ENCODE measurements around the gene PIH1D1.

PIH1D1 gene

DNA sequence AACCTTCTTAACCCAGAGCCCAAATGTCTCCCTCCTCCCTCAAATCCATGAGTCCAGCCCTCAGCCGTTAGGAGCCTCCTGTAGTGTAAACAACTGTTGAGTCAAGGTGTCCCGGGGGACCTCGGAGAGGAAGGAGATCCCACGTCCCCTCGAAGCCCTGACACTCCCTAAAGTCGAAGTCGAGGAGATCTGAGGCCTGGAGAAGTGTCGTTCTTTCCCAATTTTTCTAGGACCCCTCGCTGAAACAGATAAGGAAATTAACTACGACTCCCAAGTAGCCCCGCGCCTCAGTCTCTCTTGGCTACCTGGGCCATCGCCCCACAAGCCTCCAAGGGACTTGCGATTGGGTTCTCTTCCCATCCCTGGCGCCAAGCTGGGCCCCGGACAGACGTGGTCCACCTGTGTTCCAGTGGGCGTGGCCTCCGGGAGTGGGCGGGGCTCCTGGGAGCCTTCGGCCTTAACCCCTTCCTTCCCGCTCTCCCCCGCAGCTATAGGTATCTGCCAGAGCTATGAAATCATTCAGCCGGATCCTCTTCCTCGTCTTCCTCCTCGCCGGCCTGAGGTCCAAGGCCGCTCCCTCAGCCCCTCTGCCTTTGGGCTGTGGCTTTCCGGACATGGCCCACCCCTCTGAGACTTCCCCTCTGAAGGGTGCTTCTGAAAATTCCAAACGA lies 25.6 kb downstream of the PIH1D1 start (continued):
- TF ChIP-seq, protein P1, sequence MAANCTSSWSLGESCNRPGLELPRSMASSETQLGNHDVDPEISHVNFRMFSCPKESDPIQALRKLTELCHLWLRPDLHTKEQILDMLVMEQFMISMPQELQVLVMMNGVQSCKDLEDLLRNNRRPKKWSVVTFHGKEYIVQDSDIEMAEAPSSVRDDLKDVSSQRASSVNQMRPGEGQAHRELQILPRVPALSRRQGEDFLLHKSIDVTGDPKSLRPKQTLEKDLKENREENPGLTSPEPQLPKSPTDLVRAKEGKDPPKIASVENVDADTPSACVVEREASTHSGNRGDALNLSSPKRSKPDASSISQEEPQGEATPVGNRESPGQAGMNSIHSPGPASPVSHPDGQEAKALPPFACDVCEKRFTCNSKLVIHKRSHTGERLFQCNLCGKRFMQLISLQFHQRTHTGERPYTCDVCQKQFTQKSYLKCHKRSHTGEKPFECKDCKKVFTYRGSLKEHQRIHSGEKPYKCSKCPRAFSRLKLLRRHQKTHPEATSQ (tag by site-specific recombination; IDR thresholded peaks at IDR 0.05) = no peak
- TF ChIP-seq ZNF560 (tag by site-specific recombination; IDR thresholded peaks at IDR 0.05; ENCODE audit: borderline replicate concordance) (no peak), ZNF341 (tag by site-specific recombination; IDR thresholded peaks at IDR 0.05; ENCODE audit: low read depth) (no peak), ZNF514 (tag by site-specific recombination; IDR thresholded peaks at IDR 0.05) (no peak), ZNF629 (tag by site-specific recombination; IDR thresholded peaks at IDR 0.05) (no peak), ZNF157 (tag by site-specific recombination; IDR thresholded peaks at IDR 0.05) (no peak), YY2 (tag by site-specific recombination; IDR thresholded peaks at IDR 0.05) (no peak), ZBTB7A (tag by site-specific recombination; IDR thresholded peaks at IDR 0.05; ENCODE audit: low read depth) (no peak), ZBTB20 (tag by site-specific recombination; IDR thresholded peaks at IDR 0.05) (peak; percentile 39; the same call in 1 of the 2 replicates), SETDB1 (IDR thresholded peaks at IDR 0.05; ENCODE audit: insufficient read length, low read length) (no peak), ZNF549 (tag by site-specific recombination; IDR thresholded peaks at IDR 0.05) (no peak), HOXD13 (CRISPR knock-in tag; IDR thresholded peaks at IDR 0.05; ENCODE audit: borderline replicate concordance) (no peak), BCL11B (tag by site-specific recombination; IDR thresholded peaks at IDR 0.05; ENCODE audit: low read depth) (no peak), ZNF423 (tag by site-specific recombination; IDR thresholded peaks at IDR 0.05) (no peak), ZNF76 (tag by site-specific recombination; IDR thresholded peaks at IDR 0.05; ENCODE audit: borderline replicate concordance, low read depth) (peak; percentile 52; the same call in 1 of the 2 replicates), KLF10 (tag by site-specific recombination; IDR thresholded peaks at IDR 0.05) (no peak; the same call in 1 of the 2 replicates), ZNF292 (tag by site-specific recombination; IDR thresholded peaks at IDR 0.05; ENCODE audit: borderline replicate concordance, low read depth) (no peak), ZNF274 (IDR thresholded peaks at IDR 0.05; ENCODE audit: low read length) (no peak), ZNF274 (tag by site-specific recombination; IDR thresholded peaks at IDR 0.05; ENCODE audit: borderline replicate concordance) (no peak), ZNF311 (tag by site-specific recombination; IDR thresholded peaks at IDR 0.05; ENCODE audit: borderline replicate concordance) (no peak), ZNF776 (tag by site-specific recombination; IDR thresholded peaks at IDR 0.05; ENCODE audit: borderline replicate concordance) (no peak), SP3 (tag by site-specific recombination; IDR thresholded peaks at IDR 0.05) (peak; percentile 95), ZNF701 (tag by site-specific recombination; IDR thresholded peaks at IDR 0.05) (no peak), ZNF37A (tag by site-specific recombination; IDR thresholded peaks at IDR 0.05) (no peak)
- TF ChIP-seq, protein P2, sequence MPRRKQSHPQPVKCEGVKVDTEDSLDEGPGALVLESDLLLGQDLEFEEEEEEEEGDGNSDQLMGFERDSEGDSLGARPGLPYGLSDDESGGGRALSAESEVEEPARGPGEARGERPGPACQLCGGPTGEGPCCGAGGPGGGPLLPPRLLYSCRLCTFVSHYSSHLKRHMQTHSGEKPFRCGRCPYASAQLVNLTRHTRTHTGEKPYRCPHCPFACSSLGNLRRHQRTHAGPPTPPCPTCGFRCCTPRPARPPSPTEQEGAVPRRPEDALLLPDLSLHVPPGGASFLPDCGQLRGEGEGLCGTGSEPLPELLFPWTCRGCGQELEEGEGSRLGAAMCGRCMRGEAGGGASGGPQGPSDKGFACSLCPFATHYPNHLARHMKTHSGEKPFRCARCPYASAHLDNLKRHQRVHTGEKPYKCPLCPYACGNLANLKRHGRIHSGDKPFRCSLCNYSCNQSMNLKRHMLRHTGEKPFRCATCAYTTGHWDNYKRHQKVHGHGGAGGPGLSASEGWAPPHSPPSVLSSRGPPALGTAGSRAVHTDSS (tag by site-specific recombination; IDR thresholded peaks at IDR 0.05) = peak; percentile 57; the same call in 1 of the 2 replicates
- TF ChIP-seq, protein P3, sequence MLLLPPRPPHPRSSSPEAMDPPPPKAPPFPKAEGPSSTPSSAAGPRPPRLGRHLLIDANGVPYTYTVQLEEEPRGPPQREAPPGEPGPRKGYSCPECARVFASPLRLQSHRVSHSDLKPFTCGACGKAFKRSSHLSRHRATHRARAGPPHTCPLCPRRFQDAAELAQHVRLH (tag by site-specific recombination; IDR thresholded peaks at IDR 0.05) = no peak
- TF ChIP-seq, protein P4, sequence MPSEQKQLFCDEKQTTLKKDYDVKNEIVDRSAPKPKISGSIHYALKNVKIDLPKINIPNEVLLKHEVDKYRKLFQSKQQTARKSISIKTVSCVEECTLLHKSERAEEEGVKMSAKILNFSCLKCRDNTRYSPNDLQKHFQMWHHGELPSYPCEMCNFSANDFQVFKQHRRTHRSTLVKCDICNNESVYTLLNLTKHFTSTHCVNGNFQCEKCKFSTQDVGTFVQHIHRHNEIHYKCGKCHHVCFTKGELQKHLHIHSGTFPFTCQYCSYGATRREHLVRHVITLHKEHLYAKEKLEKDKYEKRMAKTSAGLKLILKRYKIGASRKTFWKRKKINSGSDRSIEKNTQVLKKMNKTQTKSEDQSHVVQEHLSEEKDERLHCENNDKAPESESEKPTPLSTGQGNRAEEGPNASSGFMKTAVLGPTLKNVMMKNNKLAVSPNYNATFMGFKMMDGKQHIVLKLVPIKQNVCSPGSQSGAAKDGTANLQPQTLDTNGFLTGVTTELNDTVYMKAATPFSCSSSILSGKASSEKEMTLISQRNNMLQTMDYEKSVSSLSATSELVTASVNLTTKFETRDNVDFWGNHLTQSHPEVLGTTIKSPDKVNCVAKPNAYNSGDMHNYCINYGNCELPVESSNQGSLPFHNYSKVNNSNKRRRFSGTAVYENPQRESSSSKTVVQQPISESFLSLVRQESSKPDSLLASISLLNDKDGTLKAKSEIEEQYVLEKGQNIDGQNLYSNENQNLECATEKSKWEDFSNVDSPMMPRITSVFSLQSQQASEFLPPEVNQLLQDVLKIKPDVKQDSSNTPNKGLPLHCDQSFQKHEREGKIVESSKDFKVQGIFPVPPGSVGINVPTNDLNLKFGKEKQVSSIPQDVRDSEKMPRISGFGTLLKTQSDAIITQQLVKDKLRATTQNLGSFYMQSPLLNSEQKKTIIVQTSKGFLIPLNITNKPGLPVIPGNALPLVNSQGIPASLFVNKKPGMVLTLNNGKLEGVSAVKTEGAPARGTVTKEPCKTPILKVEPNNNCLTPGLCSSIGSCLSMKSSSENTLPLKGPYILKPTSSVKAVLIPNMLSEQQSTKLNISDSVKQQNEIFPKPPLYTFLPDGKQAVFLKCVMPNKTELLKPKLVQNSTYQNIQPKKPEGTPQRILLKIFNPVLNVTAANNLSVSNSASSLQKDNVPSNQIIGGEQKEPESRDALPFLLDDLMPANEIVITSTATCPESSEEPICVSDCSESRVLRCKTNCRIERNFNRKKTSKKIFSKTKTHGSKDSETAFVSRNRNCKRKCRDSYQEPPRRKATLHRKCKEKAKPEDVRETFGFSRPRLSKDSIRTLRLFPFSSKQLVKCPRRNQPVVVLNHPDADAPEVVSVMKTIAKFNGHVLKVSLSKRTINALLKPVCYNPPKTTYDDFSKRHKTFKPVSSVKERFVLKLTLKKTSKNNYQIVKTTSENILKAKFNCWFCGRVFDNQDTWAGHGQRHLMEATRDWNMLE (tag by site-specific recombination; conservative IDR thresholded peaks at IDR 0.05; ENCODE audit: low read depth) = no peak
- TF ChIP-seq, protein P5, sequence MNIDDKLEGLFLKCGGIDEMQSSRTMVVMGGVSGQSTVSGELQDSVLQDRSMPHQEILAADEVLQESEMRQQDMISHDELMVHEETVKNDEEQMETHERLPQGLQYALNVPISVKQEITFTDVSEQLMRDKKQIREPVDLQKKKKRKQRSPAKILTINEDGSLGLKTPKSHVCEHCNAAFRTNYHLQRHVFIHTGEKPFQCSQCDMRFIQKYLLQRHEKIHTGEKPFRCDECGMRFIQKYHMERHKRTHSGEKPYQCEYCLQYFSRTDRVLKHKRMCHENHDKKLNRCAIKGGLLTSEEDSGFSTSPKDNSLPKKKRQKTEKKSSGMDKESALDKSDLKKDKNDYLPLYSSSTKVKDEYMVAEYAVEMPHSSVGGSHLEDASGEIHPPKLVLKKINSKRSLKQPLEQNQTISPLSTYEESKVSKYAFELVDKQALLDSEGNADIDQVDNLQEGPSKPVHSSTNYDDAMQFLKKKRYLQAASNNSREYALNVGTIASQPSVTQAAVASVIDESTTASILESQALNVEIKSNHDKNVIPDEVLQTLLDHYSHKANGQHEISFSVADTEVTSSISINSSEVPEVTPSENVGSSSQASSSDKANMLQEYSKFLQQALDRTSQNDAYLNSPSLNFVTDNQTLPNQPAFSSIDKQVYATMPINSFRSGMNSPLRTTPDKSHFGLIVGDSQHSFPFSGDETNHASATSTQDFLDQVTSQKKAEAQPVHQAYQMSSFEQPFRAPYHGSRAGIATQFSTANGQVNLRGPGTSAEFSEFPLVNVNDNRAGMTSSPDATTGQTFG (tag by site-specific recombination; IDR thresholded peaks at IDR 0.05; ENCODE audit: borderline replicate concordance) = no peak
- TF ChIP-seq, protein P6, sequence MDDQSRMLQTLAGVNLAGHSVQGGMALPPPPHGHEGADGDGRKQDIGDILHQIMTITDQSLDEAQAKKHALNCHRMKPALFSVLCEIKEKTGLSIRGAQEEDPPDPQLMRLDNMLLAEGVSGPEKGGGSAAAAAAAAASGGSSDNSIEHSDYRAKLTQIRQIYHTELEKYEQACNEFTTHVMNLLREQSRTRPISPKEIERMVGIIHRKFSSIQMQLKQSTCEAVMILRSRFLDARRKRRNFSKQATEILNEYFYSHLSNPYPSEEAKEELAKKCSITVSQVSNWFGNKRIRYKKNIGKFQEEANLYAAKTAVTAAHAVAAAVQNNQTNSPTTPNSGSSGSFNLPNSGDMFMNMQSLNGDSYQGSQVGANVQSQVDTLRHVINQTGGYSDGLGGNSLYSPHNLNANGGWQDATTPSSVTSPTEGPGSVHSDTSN (CRISPR knock-in tag; IDR thresholded peaks at IDR 0.05) = no peak
